Chondrocyte (in vitro differentiated cells): Measurements from ENCODE around the gene TEX44. TPM values are rescaled to one million over a fixed set of nuclear protein-coding genes. Genes with fewer than 3 reads are reported as not detected.

Experiments
- DNase-seq: peaks from one replicate; pipeline ENCODE4 v3.0.0; 2021; ENCODE audit warnings: mixed read lengths, low spot score
- H3K27ac Mint-ChIP-seq: one replicate; pipeline ENCODE4 v1.8.0; 2021; ENCODE audit warnings: mild to moderate bottlenecking, moderate library complexity, mixed read lengths; ENCODE audit not compliant: unreplicated experiment
- H3K27me3 Mint-ChIP-seq: 2 replicates; pipeline ENCODE4 v1.8.0; 2021; ENCODE audit warnings: low read depth, mixed read lengths
- H3K36me3 Mint-ChIP-seq: 2 replicates; pipeline ENCODE4 v1.8.0; 2021; ENCODE audit warnings: low read depth, mixed read lengths
- H3K4me1 Mint-ChIP-seq: 2 replicates; pipeline ENCODE4 v1.8.0; 2021; ENCODE audit warnings: low read depth, mild to moderate bottlenecking, mixed read lengths
- H3K4me3 Mint-ChIP-seq: one replicate; pipeline ENCODE4 v1.8.0; 2021; ENCODE audit warnings: mild to moderate bottlenecking, moderate library complexity, mixed read lengths; ENCODE audit not compliant: unreplicated experiment
- H3K9me3 Mint-ChIP-seq: 2 replicates; pipeline ENCODE4 v1.8.0; 2021; ENCODE audit warnings: low read depth, mixed read lengths
- CTCF ChIP-seq: fragments of 200-600 bp; sonication (generic); IDR thresholded peaks from 2 replicates; pipeline ENCODE4 v1.5.0; 2021; ENCODE audit warnings: antibody characterized with exemption, mild to moderate bottlenecking, moderate library complexity
- total RNA-seq: library from RNA; stranded (reverse); gene quantifications from 3 replicates; pipeline ENCODE4 v1.2.1, GENCODE V29; 2021

Gene TEX44
- total RNA-seq, 1 donor from 2014 or later = not detected

DNA sequence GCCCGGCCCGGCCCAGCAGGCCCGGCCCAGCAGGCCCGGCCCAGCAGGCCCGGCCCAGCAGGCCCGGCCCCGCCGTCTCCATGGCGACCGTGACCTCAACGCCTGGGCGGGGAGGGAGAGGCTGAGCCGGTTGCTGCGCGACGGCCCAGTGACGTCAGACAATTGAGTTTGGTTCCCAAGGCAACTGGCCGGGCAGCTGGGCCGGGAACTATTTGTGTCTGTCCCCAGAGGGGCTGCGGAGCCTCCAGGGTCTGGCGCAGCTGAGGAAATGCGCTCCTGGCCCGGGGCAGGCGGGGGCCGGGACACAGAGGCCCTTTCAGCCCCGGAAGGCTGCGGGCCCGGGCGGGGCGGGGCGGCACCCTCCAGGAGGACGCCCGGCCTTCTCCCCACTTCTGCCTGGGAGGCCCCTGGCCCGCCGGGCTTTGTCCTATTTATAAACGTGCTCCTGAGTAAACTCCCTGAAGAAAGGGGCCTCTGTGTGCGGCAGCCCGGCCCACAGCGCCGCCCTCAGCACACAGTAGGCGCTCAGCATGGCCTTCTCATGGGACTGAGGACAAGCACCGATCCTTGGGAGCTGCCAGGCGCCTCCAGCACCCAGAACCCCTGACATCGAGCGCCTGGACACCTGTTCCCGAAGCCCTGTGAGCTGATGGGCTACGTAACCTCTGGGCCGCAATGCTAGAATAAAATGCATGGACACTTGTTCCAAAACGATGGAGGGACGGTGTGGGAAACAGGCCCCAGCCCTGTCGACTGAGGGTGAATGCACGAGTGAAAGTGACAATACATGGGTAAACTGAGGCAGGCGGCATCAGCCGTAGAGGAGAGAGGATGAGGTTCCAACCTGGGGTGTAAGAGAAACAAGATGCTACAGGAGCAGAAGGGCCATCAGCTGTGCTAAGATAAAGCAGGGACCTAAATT is 12.3 kb downstream of the TEX44 start:
- Mint-ChIP-seq H3K4me3 (peak overlapping the region; percentile 53), H3K36me3 (no peaks in the 10 kb centered on the region), H3K27ac (peak overlapping the region; percentile 90), H3K4me1 (peaks cover 23% of the 10 kb centered on the region), H3K27me3 (no peaks in the 10 kb centered on the region), H3K9me3 (no peaks in the 10 kb centered on the region)
- DNase-seq = peak; percentile 98
- peak; percentile 41 for TF ChIP-seq CTCF

DNA sequence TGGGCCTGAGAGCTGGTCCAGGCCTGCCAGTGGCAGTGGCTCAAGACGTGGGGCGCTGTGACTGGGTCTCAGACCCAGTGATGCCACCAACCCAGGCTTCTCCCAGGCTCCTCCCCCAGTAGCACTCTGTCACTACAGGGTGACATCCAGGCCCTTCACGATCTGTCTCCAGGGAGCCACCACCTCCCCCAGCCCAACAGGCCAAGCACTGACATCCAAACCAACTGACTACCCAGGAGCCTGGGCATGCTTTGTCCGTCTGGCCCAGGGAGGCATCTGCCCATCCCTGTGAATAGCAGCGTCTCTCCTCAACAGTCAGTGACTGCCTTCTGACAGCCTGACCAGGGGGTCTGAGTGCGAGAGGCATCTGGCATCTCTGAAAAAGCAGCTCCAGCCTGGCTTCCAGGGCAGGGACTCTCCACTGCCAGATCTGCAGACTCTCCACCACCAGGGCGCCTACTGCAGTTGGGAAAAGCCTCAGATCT is 13.0 kb downstream of the TEX44 start:
- H3K4me3 Mint-ChIP-seq = peak overlapping the region; percentile 53
- H3K27me3 Mint-ChIP-seq = no peaks in the 10 kb centered on the region
- peaks cover 23% of the 10 kb centered on the region for H3K4me1 Mint-ChIP-seq
- H3K36me3 Mint-ChIP-seq = no peaks in the 10 kb centered on the region
- DNase-seq = no peak
- H3K9me3 Mint-ChIP-seq = no peaks in the 10 kb centered on the region
- peak overlapping the region; percentile 90 for H3K27ac Mint-ChIP-seq
- TF ChIP-seq CTCF = no peak

- TF ChIP-seq CTCF = no peak
These were observed 14.3 kb downstream of the TEX44 start for GRCh38 chr2:231606941-231607340.

GRCh38 chr2:231611273-231612108 is 18.8 kb downstream of the TEX44 start:
- DNase-seq = no peak
- peak overlapping the region; percentile 98 for H3K27ac Mint-ChIP-seq
- no peak overlapping the region for H3K4me3 Mint-ChIP-seq
- H3K4me1 Mint-ChIP-seq = peaks cover 34% of the 10 kb centered on the region
- H3K9me3 Mint-ChIP-seq = no peaks in the 10 kb centered on the region
- H3K27me3 Mint-ChIP-seq = no peaks in the 10 kb centered on the region
- no peaks in the 10 kb centered on the region for H3K36me3 Mint-ChIP-seq
- peak; percentile 70 for TF ChIP-seq CTCF

More at GRCh38 chr2:231606941-231607340, 14.3 kb downstream of the TEX44 start:
- DNase-seq = no peak
- H3K4me3 Mint-ChIP-seq = no peak overlapping the region
- no peaks in the 10 kb centered on the region for H3K36me3 Mint-ChIP-seq
- H3K4me1 Mint-ChIP-seq = peaks cover 27% of the 10 kb centered on the region
- no peaks in the 10 kb centered on the region for H3K27me3 Mint-ChIP-seq
- no peaks in the 10 kb centered on the region for H3K9me3 Mint-ChIP-seq
- H3K27ac Mint-ChIP-seq = no peak overlapping the region

GRCh38 chr2:231612109-231612455 is 19.4 kb downstream of the TEX44 start:
- Mint-ChIP-seq H3K4me1 (peaks cover 34% of the 10 kb centered on the region), H3K27me3 (no peaks in the 10 kb centered on the region), H3K36me3 (no peaks in the 10 kb centered on the region), H3K4me3 (no peak overlapping the region), H3K27ac (peak overlapping the region; percentile 98), H3K9me3 (no peaks in the 10 kb centered on the region)
- peak; percentile 15 for TF ChIP-seq CTCF
- DNase-seq = no peak
